GM12891 (cell line): ENCODE results near the gene ZNF540.
"Not testable (repeated sequence)": the region's sequence is repeated elsewhere in the genome, so short reads cannot be mapped to it uniquely, and the experiment has no call there.

Experiments used
- DNase-seq: peaks from one replicate; pipeline ENCODE4 v3.0.0; 2011; ENCODE audit warnings: low spot score; ENCODE audit not compliant: insufficient read length
- FAIRE-seq: peaks from 2 replicates; lab custom pipeline; 2011; peaks lifted over from hg19 to GRCh38; lab: Jason Lieb, UNC
- PAX5 ChIP-seq: IDR thresholded peaks from 2 replicates; pipeline ENCODE4 v1.6.1; 2011; ENCODE audit warnings: low read length, moderate library complexity, mild to moderate bottlenecking; ENCODE audit not compliant: insufficient read depth, severe bottlenecking
- POLR2A ChIP-seq: IDR thresholded peaks from 2 replicates; pipeline ENCODE4 v1.6.1; 2011; ENCODE audit warnings: low read depth, low read length, control low read depth
- POLR2AphosphoS5 ChIP-seq: IDR thresholded peaks from 2 replicates; pipeline ENCODE4 v1.6.1; 2011; ENCODE audit warnings: low read depth, low read length, control low read depth
- POU2F2 ChIP-seq: IDR thresholded peaks from 2 replicates; pipeline ENCODE4 v1.6.1; 2011; ENCODE audit warnings: low read depth, mild to moderate bottlenecking, control low read depth, low read length, moderate library complexity
- SPI1 ChIP-seq: IDR thresholded peaks from 2 replicates; pipeline ENCODE4 v1.6.1; 2011; ENCODE audit warnings: low read depth, low read length, control low read depth
- TAF1 ChIP-seq: IDR thresholded peaks from 2 replicates; pipeline ENCODE4 v1.6.1; 2011; ENCODE audit warnings: low read depth, low read length, control low read depth

Gene ZNF540

GRCh38 chr19:37635076-37636056 lies 40.7 kb downstream of the ZNF540 start:
- TF ChIP-seq POLR2A: no peak
- TF ChIP-seq PAX5: no peak
- no peak for TF ChIP-seq TAF1
- no peak for TF ChIP-seq POLR2AphosphoS5
- TF ChIP-seq SPI1: no peak
- no peak for TF ChIP-seq POU2F2
- DNase-seq (no peak), FAIRE-seq (no peak)

GRCh38 chr19:37654118-37654517 lies 59.4 kb downstream of the ZNF540 start:
- no peak for DNase-seq

GRCh38 chr19:37654629-37655300 lies 60.1 kb downstream of the ZNF540 start:
- FAIRE-seq (peak; percentile 78), DNase-seq (peak; percentile 36)
- TF ChIP-seq PAX5 (no peak), TAF1 (peak; percentile 51; the same call in 1 of the 2 replicates), SPI1 (no peak), POLR2A (0 out of 2 replicates have a peak, but pooled peaks have one; percentile 48), POLR2AphosphoS5 (no peak; the same call in 1 of the 2 replicates), POU2F2 (no peak)

More at GRCh38 chr19:37654118-37654517, 59.4 kb downstream of the ZNF540 start:
- TF ChIP-seq SPI1 (no peak), POU2F2 (no peak), PAX5 (no peak), POLR2A (no peak)
- FAIRE-seq: no peak

- FAIRE-seq (peak; percentile 78), DNase-seq (peak; percentile 53)
- TF ChIP-seq TAF1 (no peak), SPI1 (no peak), POLR2A (no peak), POU2F2 (no peak), PAX5 (no peak), POLR2AphosphoS5 (0 out of 2 replicates have a peak, but pooled peaks have one; percentile 2)
Observed at GRCh38 chr19:37655301-37655688, 60.6 kb downstream of the ZNF540 start, which contains the start of gene ZFP30. ZFP30 (minus strand) TSS chr19:37655465; CDS start chr19:37647822, 7,643 bp downstream.

- DNase-seq (peak; percentile 53), FAIRE-seq (peak; percentile 95)
- TF ChIP-seq POLR2A (peak; percentile 72; the same call in 1 of the 2 replicates), POU2F2 (no peak; the same call in 1 of the 2 replicates)
Observed at GRCh38 chr19:37655689-37656371, 61.2 kb downstream of the ZNF540 start.

- not testable (repeated sequence) for FAIRE-seq, DNase-seq
Observed at GRCh38 chr19:37657157-37657556, 62.5 kb downstream of the ZNF540 start.
